ENCODE results near the gene CDCA7. TPM values are rescaled to one million over a fixed set of nuclear protein-coding genes. Genes with fewer than 3 reads are reported as not detected.
"Not testable (repeated sequence)": the region's sequence is repeated elsewhere in the genome, so short reads cannot be mapped to it uniquely, and the experiment has no call there.

Gene CDCA7
- 3.2 and 9.6 TPM in 2 replicates for total RNA-seq

GRCh38 chr2:173354582-173355131 lies at the start of gene CDCA7:
TSS of gene CDCA7 (plus strand) at chr2:173354872. CDS start at chr2:173354964, 92 bp downstream.
- peak; percentile 42 for DNase-seq (ENCODE audit: low read depth)

- DNase-seq (ENCODE audit: low read depth): no peak
Observed at GRCh38 chr2:173305303-173305702, 49.4 kb upstream of the CDCA7 start.

- DNase-seq (ENCODE audit: low read depth): peak; percentile 11
Observed at GRCh38 chr2:173307293-173307692, 47.4 kb upstream of the CDCA7 start.

GRCh38 chr2:173309370-173309769 lies 45.3 kb upstream of the CDCA7 start:
- DNase-seq (ENCODE audit: low read depth): not testable (repeated sequence)

GRCh38 chr2:173311844-173312606 lies 42.6 kb upstream of the CDCA7 start:
- no peak for DNase-seq (ENCODE audit: low read depth)

- no peak for DNase-seq (ENCODE audit: low read depth)
Observed at GRCh38 chr2:173323371-173323770, 31.3 kb upstream of the CDCA7 start.

GRCh38 chr2:173326806-173327205 lies 27.9 kb upstream of the CDCA7 start:
- DNase-seq (ENCODE audit: low read depth): no peak

GRCh38 chr2:173327421-173327820 lies 27.3 kb upstream of the CDCA7 start:
- no peak for DNase-seq (ENCODE audit: low read depth)

GRCh38 chr2:173333003-173333402 lies 21.7 kb upstream of the CDCA7 start:
- not testable (repeated sequence) for DNase-seq (ENCODE audit: low read depth)

GRCh38 chr2:173339807-173340206 lies 14.9 kb upstream of the CDCA7 start:
- DNase-seq (ENCODE audit: low read depth): no peak

- no peak for DNase-seq (ENCODE audit: low read depth)
Observed at GRCh38 chr2:173343921-173344320, 10.8 kb upstream of the CDCA7 start.

GRCh38 chr2:173346035-173346434 lies 8.6 kb upstream of the CDCA7 start:
- DNase-seq (ENCODE audit: low read depth): peak; percentile 11

- peak; percentile 75 for DNase-seq (ENCODE audit: low read depth)
Observed at GRCh38 chr2:173347305-173348168, 7.1 kb upstream of the CDCA7 start.

GRCh38 chr2:173349287-173349686 lies 5.4 kb upstream of the CDCA7 start:
- no peak for DNase-seq (ENCODE audit: low read depth)

GRCh38 chr2:173350383-173350782 lies 4.3 kb upstream of the CDCA7 start:
- no peak for DNase-seq (ENCODE audit: low read depth)

- DNase-seq (ENCODE audit: low read depth): no peak
Observed at GRCh38 chr2:173351879-173352278, 2.8 kb upstream of the CDCA7 start.

GRCh38 chr2:173353556-173353955 lies 1.1 kb upstream of the CDCA7 start:
- no peak for DNase-seq (ENCODE audit: low read depth)

GRCh38 chr2:173354073-173354581 lies 545 bp upstream of the CDCA7 start:
- DNase-seq (ENCODE audit: low read depth): peak; percentile 28

GRCh38 chr2:173355132-173355865 lies 627 bp downstream of the CDCA7 start:
- DNase-seq (ENCODE audit: low read depth): peak; percentile 32

GRCh38 chr2:173355866-173356508 lies 1.3 kb downstream of the CDCA7 start:
- peak; percentile 5 for DNase-seq (ENCODE audit: low read depth)

GRCh38 chr2:173357346-173357745 lies 2.7 kb downstream of the CDCA7 start:
- no peak for DNase-seq (ENCODE audit: low read depth)

Measured in renal cortical epithelial cell (primary cell).